ENCODE results near the gene MRPL54. TPM values are rescaled to one million over a fixed set of nuclear protein-coding genes. Genes with fewer than 3 reads are reported as not detected.

The MRPL54 gene
- total and polyA plus RNA-seq, 2 experiments from 2014 or later: 29.7 to 89.9 TPM

DNA sequence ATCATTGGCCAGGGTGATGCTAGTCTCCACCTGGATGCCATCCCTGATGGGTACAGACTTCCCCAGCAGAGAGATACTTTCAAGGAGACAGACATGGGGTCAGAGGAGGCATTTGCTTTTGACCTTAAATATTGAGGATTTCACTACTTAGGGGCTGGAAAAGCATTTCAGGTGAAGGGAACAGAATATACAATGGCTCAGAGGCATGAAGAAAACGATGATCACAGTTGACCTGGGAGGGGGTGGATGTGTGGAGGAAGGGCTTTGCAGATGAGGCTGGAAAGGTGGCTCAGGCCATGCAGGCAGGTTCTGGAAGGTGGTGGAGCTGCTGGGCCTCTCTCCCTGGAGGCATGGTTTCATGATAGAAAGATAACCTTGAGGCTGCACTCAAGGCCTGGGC, 19.8 kb downstream of the MRPL54 start:
- Mint-ChIP-seq H3K4me3 (no peak overlapping the region; the same call in 2 of the 3 replicates), H3K4me1 (peaks cover 8% of the 10 kb centered on the region), H3K9me3 (peaks cover 29% of the 10 kb centered on the region), H3K36me3 (ENCODE audit: low read depth) (peaks cover 33% of the 10 kb centered on the region), H3K27ac (no peak overlapping the region), H3K27me3 (ENCODE audit: insufficient read depth, low read depth, poor library complexity) (peaks cover 20% of the 10 kb centered on the region)
- Histone ChIP-seq H3K79me2 (replicated peaks; ENCODE audit: insufficient read depth) (no peaks in the 10 kb centered on the region), H3K4me3 (no peak overlapping the region), H3K27ac (ENCODE audit: low read depth) (no peak overlapping the region), H3K27me3 (ENCODE audit: insufficient read depth) (peaks cover 10% of the 10 kb centered on the region), H2AFZ (no peak overlapping the region), H3K4me1 (ENCODE audit: insufficient read depth) (no peaks in the 10 kb centered on the region; the same call in 1 of the 2 replicates), H3K9me2 (ENCODE audit: insufficient read depth) (no peaks in the 10 kb centered on the region), H3K36me3 (ENCODE audit: insufficient read depth) (peaks cover 4% of the 10 kb centered on the region; the same call in 1 of the 2 replicates), H4K20me1 (replicated peaks; ENCODE audit: insufficient read depth) (no peaks in the 10 kb centered on the region), H3F3A (replicated peaks; ENCODE audit: low read depth) (no peaks in the 10 kb centered on the region), H3K4me2 (no peak overlapping the region)
- DNase-seq (ENCODE audit: low spot score) (no peak), ATAC-seq (no peak)
- no peak for TF ChIP-seq JUNB (IDR thresholded peaks at IDR 0.05; ENCODE audit: unreplicated experiment)
- no peak for TF ChIP-seq ZNF114 (CRISPR knock-in tag; IDR thresholded peaks at IDR 0.05)
- no peak for TF ChIP-seq NANOG (IDR thresholded peaks at IDR 0.05; ENCODE audit: borderline replicate concordance)
- no peak for TF ChIP-seq EZH2 (IDR thresholded peaks at IDR 0.05; ENCODE audit: low read depth, unreplicated experiment)

DNA sequence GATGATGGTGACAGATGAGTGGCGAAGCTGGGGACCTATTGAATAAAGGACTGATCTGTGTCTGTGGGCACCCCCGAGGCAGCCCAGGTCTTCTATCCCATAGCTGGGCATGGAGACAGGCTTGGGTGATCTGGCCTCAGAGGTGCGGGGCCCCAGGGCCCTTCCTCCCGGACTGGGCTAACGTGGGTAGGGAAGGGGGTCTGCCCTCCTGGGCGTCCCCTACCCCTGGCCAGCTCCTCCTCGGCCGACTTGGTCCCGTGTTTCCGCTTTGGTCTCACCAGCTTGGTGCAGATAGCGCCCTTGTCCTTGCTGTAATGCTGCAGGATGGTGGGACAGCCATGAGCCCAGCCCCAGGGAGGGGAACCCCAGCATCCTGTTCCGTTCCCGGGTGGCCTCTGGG, 20.4 kb downstream of the MRPL54 start:
- Histone ChIP-seq H2AFZ (no peak overlapping the region), H3K4me2 (no peak overlapping the region), H3K27ac (ENCODE audit: low read depth) (no peak overlapping the region), H3K4me3 (no peak overlapping the region), H3K36me3 (ENCODE audit: insufficient read depth) (peaks cover 4% of the 10 kb centered on the region; the same call in 1 of the 2 replicates), H3K9me2 (ENCODE audit: insufficient read depth) (no peaks in the 10 kb centered on the region), H3K27me3 (ENCODE audit: insufficient read depth) (peaks cover 10% of the 10 kb centered on the region), H3K4me1 (ENCODE audit: insufficient read depth) (no peaks in the 10 kb centered on the region; the same call in 1 of the 2 replicates), H3K79me2 (replicated peaks; ENCODE audit: insufficient read depth) (no peaks in the 10 kb centered on the region), H4K20me1 (replicated peaks; ENCODE audit: insufficient read depth) (no peaks in the 10 kb centered on the region), H3F3A (replicated peaks; ENCODE audit: low read depth) (no peaks in the 10 kb centered on the region)
- H3K27me3 Mint-ChIP-seq (ENCODE audit: insufficient read depth, low read depth, poor library complexity): peaks cover 21% of the 10 kb centered on the region
- H3K27ac Mint-ChIP-seq: no peak overlapping the region
- ATAC-seq: no peak
- no peak overlapping the region for H3K4me3 Mint-ChIP-seq
- peaks cover 33% of the 10 kb centered on the region for H3K36me3 Mint-ChIP-seq (ENCODE audit: low read depth)
- peaks cover 8% of the 10 kb centered on the region for H3K4me1 Mint-ChIP-seq
- TF ChIP-seq, protein P1, sequence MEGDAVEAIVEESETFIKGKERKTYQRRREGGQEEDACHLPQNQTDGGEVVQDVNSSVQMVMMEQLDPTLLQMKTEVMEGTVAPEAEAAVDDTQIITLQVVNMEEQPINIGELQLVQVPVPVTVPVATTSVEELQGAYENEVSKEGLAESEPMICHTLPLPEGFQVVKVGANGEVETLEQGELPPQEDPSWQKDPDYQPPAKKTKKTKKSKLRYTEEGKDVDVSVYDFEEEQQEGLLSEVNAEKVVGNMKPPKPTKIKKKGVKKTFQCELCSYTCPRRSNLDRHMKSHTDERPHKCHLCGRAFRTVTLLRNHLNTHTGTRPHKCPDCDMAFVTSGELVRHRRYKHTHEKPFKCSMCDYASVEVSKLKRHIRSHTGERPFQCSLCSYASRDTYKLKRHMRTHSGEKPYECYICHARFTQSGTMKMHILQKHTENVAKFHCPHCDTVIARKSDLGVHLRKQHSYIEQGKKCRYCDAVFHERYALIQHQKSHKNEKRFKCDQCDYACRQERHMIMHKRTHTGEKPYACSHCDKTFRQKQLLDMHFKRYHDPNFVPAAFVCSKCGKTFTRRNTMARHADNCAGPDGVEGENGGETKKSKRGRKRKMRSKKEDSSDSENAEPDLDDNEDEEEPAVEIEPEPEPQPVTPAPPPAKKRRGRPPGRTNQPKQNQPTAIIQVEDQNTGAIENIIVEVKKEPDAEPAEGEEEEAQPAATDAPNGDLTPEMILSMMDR (conservative IDR thresholded peaks at IDR 0.05; ENCODE audit: low read depth in 2 of 2): no peak
- TF ChIP-seq, protein P2, sequence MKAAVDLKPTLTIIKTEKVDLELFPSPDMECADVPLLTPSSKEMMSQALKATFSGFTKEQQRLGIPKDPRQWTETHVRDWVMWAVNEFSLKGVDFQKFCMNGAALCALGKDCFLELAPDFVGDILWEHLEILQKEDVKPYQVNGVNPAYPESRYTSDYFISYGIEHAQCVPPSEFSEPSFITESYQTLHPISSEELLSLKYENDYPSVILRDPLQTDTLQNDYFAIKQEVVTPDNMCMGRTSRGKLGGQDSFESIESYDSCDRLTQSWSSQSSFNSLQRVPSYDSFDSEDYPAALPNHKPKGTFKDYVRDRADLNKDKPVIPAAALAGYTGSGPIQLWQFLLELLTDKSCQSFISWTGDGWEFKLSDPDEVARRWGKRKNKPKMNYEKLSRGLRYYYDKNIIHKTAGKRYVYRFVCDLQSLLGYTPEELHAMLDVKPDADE (IDR thresholded peaks at IDR 0.05): no peak
- DNase-seq (ENCODE audit: low spot score): no peak
- peaks cover 29% of the 10 kb centered on the region for H3K9me3 Mint-ChIP-seq
